AG08396 (cell line): Measurements from ENCODE around the gene COL7A1.

Experiments used
- DNase-seq: peaks from one replicate; pipeline ENCODE4 v3.0.0; 2012; ENCODE audit warnings: low spot score, mixed read lengths

The COL7A1 gene

DNA sequence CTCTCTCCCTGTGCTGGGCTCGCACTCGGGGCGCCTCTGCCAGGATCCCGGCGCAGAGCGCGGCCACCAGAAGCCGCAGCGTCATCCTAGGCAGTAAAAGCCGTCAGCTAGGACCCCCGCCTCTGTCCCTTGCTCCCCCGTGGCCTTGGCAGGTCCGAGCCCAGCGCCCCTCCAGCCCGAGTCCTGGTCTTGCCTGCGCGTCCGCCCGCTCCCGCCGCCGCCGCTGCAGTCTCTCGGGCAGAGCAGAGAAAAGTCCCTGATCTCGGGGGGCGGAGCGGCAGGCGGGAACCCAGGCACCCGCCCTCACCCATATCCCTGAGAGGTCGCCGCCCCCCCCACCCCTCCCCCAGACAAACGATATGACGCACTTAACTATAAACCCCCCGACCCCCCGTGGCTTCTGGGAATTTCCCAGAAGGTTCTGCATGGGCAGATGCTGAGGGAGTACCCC, at the start of gene COL7A1:
Gene COL7A1 (minus strand): TSS at position 255 of the 451 bp plus-strand sequence. CDS start 170 bp downstream, at position 85.
- DNase-seq = peak; percentile 56

DNA sequence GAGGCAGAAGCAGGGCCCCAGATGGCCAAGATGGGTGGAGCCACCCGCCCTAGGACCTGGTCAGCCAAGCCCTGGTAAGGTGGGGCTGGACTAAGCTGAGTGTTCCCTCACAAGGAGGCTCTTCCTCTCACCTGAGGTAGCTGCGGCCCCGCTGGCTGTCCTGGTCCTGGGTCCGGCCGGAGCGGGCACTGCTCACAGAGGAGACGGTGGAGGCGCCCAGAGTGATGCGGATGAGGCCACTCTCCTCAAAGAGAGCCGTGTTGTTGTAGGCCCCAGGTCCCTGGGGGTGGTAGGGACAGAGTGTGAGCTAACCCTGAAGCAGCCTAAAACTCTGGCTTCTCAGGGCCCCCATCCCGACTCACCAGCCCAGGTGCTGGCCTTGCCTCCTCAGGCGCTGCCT, 47.5 kb upstream of the COL7A1 start:
- no peak for DNase-seq

DNA sequence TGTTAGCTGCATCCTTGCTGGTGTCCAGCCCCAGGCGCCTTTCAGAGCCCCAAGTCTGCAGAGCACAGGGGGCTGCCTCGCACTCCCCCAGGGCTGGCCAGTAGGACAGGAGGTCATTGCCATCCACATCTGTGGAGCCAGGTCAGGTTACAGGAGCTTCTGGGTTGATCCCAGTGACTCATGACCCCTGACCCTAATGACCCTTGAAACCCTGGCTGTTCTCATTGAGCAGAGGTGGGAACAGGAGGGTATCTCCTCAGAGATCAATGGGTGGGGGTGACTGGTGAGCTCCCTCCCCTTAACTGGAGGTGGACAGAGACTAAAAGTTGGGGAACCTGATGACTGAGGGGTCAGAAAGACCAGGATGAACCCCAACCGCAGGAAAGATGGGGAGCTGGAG, 46.3 kb upstream of the COL7A1 start:
- DNase-seq = no peak

DNA sequence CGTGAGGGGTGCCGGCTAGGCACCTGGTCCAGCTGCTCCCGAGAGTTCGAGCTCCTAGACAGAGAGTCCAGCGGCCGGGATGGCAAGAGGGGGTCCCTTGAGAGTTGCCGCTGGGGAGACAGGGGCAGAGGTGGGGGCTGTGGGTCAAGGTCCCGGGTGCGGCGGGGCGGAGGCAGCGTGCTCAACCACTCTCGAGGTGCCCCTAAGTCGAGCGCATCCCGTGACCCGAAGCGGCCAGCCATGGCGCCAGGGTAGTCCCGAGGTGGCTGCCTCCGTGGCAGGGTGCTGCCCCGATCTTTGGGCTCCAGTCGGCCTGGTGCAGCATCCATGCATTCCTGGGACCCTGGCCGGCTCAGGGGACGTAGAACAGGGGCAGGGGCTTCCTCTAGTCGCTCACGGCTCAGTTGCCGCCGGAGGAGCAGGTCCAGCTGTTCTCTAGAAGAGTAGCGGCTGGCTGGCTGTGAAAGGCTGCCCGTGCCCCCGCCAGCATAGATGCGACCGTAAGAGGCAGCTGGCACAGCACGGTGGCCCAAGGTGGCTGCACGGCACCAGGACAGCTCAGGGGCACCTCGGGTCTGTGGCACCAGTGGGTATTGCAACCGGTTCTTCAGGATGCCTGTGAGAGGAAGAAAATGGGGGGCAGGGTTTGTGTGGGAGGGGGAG, 44.9 kb upstream of the COL7A1 start:
- no peak for DNase-seq

DNA sequence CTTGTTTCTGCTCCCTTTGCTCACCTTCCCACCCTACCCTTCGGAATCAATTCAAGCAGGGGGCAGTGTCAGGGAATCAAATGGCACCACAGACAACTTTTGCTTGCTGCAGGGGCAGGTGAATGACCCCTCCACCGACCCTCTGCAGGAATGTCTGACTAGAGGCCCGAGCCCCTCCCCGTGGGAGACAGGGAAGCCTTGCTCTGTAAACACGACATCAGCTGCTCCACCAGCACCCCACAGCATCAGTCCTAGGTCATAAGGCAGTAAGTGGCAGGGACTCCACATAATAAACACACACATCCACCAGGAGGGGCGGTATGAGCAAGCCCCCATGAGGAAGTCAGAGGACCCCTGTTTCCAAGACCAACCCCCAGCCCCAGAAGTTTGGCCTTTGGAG, 42.2 kb upstream of the COL7A1 start:
- DNase-seq = no peak

DNA sequence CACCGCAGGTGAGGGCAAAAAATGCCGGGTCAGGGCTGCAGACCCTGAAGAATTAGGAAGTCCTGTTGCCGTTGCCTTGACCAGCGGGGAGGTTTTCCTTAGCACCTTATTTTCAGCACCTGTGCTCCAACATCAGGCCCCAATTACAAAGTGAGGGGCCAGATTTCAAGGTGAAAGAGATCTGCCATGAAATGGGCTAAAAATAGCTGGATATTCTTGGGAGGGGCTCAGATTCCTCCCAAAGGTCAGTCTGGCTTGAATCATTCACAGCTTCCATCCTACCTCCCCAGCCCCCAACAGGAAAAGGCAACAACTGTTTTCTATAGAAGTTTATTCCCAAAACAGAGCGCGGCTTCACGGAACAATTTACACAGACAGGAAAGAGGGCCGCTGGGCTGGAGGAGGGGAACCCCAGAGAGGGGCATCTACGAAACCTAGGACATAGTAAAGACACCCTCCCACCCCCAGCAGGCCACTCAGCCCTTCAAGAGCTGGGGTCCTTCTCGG, 41.1 kb upstream of the COL7A1 start:
- DNase-seq = no peak

DNA sequence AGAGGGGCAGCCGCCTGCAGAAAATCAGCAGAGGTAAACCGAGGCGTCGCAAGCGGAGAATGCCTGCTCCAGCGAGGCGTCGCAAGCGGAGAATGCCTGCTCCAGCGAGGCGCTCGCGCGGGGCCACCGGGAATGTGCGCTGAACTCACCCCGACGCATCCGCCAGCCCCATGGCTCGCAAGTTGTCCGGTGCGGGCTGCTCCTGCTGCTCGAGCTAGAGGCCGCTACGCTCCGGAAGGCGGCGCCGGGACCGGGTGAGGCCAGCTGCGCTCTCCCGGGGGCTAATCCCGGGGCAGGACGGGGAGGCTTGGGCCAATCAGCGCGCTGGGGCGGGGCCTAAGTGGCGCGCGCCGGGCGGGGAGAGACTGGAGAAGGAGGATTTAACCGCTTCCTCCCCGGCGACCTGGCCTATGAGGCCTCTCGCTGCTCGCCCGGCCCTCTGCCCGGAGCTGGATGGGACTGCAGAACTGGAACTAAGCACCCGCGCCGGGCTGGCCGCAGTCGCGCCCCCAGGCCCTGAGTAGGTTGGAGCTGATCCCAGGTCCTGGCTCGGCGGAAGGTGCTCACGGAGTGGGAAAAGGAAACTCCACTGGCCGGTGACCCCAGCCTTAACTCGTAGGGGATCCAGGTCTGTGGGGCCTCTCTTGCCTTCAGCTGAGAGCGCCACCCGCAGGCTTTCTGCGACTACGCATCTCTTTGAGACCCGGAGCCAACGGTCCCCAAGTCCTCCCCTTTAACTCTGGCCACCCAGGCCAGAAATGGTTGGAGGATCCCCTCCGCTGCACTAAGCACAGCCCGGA, 40.3 kb upstream of the COL7A1 start, which contains the start of gene SLC26A6:
Gene SLC26A6 (minus strand): TSS at position 240 of the 800 bp plus-strand sequence. CDS start 68 bp downstream, at position 172.
- peak; percentile 100 for DNase-seq

DNA sequence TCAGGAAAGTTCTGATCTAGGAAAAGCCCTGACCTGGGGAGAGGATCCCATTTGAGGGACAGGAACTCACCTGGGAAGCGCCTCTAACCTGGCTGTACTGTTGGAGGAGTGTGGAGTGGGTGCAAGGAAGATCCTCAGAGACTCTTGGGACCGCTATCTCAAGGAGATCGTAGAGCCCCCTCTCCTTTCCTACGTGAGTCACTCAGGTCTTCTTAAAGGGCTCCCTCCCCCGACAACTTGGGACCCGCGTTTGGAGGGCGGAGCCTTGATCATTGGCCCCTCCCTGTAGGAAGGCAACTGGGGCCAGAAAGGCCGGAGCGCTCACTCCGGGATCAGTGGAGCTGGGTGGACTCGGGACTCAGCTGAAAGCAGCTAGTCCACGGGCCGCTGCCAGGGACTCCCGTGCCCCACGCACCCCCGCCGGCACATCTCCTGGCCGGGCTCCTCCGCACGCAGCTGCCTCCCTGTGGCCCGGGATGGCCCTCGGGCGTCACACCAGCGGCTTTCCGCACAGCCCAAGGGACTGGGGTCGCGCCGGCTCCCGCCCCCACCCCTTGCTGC, 39.6 kb upstream of the COL7A1 start:
- peak; percentile 84 for DNase-seq

DNA sequence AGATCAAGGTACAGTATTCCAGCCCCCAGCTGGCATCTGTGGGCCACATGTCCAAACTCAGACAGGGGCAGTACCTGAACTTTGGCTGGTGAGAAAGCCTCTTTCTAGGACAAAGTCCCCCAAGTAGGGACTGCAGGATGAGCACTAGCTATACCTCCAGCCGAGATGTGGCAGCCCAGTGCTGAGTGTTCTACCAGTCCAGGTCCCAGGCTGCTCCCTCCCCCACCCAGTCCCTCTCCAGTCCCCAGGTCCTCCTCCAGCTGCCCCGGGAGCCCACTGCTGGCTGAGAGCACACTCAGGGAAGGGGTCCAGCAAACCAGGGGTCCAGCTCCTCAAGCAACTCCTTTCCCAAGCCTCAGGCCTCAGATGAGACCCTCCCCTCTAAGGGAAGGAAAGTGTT, 38.6 kb upstream of the COL7A1 start:
- DNase-seq = no peak

DNA sequence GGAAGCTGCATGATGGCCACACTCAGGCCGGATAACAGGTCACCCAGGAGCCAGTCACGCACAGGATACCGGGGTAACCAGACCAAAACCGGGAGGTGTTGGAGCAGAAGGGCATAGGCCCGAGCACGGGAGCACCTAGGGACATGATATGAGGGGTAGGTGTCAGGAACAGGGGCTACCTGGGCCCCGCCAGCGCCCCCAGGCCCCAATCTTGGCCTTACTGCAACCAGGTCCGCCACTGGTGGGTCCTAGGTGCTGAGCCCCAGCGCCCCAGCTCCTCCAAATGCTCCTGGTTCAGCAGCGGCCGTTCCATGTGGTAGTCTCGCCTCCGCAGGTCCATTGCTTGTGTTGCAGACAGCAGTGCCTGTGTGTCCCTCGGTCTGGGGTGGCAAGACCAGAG, 38.1 kb upstream of the COL7A1 start:
- DNase-seq = no peak

DNA sequence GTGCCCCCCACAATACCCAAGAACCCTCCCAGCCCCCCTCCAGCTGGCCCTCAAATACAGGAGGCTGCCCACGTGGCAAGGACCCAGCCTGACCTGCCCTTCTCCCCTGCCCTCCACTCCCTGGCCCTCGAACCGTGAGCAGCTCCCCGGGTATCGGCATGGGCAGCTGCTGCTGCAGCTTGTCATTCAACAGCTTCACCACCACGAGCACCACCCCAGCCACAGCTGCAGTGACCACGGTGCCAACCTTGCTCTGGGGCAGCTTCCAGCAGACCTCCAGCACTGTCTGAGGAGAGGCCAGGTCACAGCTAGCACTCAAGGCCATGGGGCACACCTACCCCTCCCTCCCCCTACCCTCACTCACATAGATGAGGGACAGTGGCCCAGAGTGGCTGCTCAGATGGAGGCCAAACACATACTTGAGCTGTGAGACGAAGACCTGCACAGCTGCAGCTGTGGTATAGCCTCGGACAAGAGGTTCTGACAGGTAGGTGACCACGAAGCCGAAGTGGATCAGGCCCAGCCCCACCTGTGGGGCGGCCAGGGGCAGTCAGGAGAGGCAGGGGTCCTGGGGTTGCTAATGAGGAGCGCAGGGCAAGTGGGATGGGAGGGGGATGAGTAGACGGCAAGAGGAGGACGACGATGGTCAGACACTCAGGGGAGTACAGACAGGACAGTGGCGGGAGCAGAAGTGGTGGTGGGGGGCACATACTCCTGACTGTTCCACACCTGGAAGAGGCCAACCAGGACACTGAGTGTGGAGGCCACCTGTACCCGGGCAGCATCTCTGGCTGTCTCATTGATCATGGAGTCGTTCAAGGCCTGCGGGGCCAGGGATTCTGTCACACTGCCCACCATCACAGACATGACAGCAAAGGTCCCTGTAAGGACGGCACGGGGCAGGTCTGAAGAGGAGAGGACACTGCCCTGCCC, 36.7 kb upstream of the COL7A1 start:
- no peak for DNase-seq

DNA sequence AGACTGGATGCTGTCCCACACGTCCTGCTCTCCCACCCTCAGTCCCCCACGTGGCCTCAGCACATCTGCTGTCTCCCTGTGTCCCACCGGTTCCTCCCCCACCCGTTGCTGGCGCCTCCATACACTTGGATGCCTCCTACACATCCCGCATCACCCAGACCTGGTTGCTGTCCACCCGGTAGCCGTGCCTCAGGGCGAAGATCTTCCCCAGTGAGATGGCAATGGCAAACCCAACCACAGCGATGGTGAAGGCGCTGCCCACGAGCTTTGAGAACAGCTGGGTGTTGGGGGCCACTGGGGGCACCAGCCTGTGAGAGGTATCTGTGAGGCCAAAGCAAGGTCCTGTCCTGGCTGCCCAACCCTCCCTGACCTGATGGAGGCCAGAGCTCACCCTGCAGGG, 35.7 kb upstream of the COL7A1 start:
- DNase-seq = no peak

DNA sequence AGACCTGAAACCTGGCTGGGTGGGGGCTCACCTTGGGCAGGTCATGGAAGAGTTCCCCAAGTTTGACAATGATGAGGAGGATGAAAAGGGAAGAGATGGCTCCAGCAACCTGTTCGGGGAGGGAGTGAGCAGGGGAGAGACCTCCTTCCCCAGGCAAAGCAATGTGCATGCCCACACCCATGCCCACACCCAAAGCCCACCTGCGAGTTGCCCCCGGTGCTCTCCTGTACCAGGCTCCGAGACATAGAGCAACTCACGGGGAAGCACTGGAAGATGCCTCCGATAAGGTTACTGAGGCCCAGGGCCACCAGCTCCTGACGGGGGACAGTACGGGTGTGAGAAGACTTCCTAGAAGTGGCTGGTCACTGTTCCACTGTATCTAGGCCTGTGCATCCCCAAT, 35.3 kb upstream of the COL7A1 start:
- no peak for DNase-seq

DNA sequence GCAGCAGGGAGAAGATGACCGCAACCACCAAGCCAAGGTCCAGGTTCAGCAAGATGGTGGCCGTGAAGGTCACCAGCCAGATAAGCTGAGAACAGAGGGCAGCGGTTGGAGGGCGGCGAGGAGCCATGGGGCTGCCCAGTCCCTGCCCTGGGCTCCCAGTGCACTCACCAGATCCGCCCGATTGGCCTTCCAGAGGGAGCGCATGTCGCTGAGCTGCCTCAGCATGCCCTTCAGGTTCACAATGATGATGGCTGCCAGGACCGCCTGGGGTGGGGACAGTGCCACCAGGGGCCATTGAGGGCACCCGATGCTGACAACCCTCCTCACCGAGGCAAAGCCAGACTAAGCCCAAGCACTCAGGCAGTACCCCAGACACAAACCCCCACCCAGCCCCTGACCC, 34.8 kb upstream of the COL7A1 start:
- no peak for DNase-seq

DNA sequence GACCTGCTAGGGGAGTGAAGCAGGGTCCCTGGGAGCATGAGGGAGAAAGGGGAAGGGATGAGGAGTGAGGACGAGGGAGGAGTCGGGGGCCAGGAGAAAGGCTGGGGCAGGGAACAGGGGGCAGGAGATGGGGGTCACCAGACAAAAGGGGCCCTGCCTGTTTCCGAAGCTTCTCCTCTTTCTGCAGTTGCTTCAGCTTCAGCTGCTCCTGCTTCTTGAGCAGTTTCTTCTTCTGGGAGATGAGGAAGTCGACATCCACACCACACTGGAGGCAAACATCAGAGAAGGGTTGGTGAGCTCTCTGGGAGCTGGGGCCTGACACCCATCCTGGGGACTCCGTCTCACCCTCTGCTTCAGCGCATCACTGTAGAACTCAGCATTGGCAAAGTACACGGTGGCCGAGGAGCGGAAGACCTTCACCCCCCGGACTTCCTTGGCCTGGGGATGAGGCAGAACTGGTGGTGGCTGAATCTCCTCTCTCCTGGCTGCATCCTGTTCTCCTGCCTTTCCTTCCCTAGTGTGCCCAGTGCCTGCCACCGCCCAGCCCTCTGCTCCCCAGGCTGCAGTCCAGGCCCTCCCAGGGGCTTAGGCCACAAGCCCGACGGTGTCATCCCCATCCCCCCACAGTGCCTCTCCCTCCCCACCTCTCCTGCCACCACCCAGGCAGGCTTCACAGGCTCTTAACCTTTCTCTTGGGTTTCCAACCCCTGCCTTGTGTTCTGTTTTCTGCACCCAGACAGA, 33.3 kb upstream of the COL7A1 start:
- no peak for DNase-seq

DNA sequence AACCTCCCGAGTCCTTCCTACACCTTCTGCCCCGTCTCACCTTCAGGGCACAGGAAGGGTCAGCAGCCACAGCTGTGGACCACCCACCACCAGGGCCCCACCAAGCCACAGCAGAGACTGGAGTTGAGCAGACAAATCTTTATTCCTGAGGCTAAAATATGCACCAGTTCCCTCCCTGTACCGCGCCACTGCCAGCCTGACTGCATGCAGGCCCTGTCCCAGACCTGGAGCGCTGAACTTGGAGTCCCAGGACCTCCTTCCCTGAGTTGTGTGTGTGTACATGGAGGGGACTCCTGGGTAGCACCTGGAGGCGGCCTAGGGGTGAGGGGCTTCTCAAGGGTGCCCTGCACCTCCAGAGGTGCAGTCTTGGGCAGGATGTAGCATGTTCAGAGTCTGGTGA, 30.5 kb upstream of the COL7A1 start:
- no peak for DNase-seq

DNA sequence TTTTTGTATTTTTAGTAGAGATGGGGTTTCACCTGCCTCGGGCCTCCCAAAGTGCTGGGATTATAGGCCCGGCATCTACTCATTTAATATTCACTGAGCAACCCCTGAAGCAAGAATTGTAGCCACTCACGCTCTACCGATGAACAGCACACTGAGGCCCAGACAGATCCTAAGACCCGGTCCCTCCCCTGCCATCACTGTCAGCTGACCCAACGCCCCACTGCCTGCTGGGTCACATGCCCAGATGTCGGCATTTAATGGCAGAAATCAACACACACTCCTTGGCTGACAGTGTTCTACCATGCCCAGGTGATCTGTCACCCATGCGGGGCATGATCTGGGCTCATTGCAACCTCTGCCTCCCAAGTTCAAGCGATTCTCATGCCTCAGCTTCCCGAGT, 29.6 kb upstream of the COL7A1 start:
- no peak for DNase-seq

DNA sequence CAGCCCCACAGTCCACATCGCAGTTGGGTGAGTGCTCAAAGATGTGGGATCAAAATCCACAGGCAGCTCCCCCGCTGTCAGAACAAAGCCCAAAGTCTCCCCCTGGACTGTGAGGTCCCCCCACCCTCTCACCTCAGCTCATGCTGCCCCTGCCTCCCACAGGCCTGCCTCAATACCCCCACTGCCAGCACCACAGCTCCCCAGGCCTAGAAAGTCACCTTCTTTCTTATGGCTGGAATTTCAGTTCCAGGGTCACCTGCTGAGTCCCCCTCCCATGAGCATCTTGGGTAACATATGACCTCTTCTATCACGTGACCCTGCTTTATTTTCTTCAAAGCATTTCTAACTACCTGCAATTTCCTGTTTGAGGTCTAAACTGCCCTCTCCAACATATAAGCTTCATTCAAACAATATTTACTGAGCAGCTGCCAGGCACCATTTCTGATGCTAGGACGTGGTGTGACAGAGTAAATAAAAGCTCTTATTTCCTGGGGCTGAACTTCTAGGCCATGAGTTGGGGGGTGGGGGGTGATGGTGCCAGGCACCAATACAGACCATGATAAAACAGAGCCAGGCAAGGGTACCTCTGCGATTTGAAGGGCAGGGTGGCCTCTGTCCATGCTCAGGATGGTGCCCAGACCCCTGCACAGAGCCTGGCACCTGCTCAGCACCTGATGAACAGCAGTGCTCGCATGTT, 28.9 kb upstream of the COL7A1 start:
- DNase-seq = no peak

DNA sequence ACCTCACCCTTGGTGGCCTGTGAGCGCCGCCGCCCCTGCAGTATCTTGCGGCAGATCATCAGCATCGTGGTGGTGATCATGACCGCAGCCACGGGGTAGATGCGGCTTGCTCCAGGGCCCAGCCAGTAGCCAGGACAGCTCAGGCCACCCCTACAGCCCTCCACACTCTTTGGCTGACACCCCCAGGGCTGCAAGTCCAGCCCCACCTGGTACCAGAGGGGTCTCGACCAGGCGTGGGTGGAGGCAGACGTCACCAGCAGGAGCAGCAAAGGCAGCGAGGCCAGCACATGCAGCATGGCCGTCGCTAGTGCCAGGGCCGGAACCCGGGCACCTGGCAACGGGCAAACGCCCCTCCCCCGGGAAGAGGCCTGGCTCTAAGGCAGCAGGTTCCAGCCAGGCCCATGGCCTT, 26.3 kb upstream of the COL7A1 start, which contains the start of gene TMEM89:
Gene TMEM89 (minus strand): TSS at position 309 of the 409 bp plus-strand sequence. CDS start 13 bp downstream, at position 296.
- no peak for DNase-seq
